ENCODE data around the gene ARRDC1. TPM values are rescaled to one million over a fixed set of nuclear protein-coding genes. Genes with fewer than 3 reads are reported as not detected.

ARRDC1 gene
- total RNA-seq, 1 experiment from 2014 or later, result 77.5 TPM

DNA sequence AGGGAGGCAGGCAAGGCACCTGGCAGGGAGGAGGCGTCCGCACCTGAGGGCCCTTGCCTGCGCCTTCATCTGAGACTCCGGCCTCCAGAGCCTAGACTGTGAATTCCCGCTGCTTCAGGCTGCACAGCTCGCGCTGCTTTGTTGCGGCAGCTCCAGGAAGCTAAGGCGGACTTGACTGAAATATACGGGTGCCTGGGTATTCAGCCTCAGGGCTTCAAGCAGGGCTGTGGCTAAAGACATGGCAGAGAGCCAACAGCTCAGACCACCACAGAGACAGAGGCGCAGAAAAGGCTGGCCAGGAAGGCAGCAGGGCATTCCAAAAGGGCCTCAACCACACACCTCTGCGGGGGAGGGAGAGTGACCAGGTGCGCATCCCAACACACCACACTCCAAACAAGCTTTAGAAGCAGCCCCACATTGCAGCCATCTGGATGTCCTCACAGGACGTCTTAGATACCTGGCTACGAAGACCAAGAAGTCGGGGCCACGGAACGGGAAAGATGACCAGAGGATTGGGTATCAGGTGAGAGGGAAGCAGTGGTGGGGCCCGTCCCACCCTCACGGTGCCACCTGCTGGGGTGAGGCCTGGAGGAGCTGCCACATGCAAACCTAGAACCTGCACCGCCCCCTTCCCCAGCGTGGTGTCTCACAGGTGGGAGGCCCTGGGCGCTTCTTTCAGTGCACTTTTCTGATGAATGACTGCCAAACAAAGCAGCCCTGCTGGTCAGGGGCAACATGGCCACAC is 25.1 kb upstream of the ARRDC1 start:
- TF ChIP-seq EZH2phosphoT487 (IDR thresholded peaks at IDR 0.05; ENCODE audit: borderline replicate concordance, low read length) (no peak), EZH2 (IDR thresholded peaks at IDR 0.05; ENCODE audit: low read length, unreplicated experiment) (no peak)
- TF ChIP-seq, protein P1, sequence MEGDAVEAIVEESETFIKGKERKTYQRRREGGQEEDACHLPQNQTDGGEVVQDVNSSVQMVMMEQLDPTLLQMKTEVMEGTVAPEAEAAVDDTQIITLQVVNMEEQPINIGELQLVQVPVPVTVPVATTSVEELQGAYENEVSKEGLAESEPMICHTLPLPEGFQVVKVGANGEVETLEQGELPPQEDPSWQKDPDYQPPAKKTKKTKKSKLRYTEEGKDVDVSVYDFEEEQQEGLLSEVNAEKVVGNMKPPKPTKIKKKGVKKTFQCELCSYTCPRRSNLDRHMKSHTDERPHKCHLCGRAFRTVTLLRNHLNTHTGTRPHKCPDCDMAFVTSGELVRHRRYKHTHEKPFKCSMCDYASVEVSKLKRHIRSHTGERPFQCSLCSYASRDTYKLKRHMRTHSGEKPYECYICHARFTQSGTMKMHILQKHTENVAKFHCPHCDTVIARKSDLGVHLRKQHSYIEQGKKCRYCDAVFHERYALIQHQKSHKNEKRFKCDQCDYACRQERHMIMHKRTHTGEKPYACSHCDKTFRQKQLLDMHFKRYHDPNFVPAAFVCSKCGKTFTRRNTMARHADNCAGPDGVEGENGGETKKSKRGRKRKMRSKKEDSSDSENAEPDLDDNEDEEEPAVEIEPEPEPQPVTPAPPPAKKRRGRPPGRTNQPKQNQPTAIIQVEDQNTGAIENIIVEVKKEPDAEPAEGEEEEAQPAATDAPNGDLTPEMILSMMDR (conservative IDR thresholded peaks at IDR 0.05; ENCODE audit: low read depth, low read length), result no peak
- ChIA-PET POLR2A (ENCODE audit: unreplicated experiment) (no interaction called here), CTCF (no interaction called here)
- no peak overlapping the region for H2AFZ ChIP-seq (ENCODE audit: low read length)
- H3K4me2 ChIP-seq (ENCODE audit: low read length), result no peak overlapping the region
- DNase-seq (no peak), ATAC-seq (no peak)
- no peaks in the 10 kb centered on the region for H3K9me2 ChIP-seq (replicated peaks; ENCODE audit: low read length)
- no peak overlapping the region for H3K9ac ChIP-seq (ENCODE audit: low read length)
- H3K9me3 ChIP-seq (ENCODE audit: low read length), result no peaks in the 10 kb centered on the region
- no peaks in the 10 kb centered on the region for H3F3A ChIP-seq (ENCODE audit: low read length, unreplicated experiment)
- H4K20me1 ChIP-seq (ENCODE audit: low read length), result 0 out of 2 replicates have a peak, but pooled peaks cover 5% of the 10 kb centered on the region
- peaks cover 33% of the 10 kb centered on the region for H3K79me2 ChIP-seq (ENCODE audit: low read length)
- H3K27ac ChIP-seq (ENCODE audit: low read length), result no peak overlapping the region
- peaks cover 12% of the 10 kb centered on the region; the same call in 1 of the 2 replicates for H3K4me1 ChIP-seq (ENCODE audit: insufficient read depth, low read length)
- H3K36me3 ChIP-seq (ENCODE audit: low read depth, low read length), result peaks cover 7% of the 10 kb centered on the region; the same call in 1 of the 2 replicates
- intact Hi-C loops (cut with micrococcal nuclease), result no loop called here
- no TSS peak for BruUV-seq (replicated peaks)
- no peaks in the 10 kb centered on the region for H3K27me3 ChIP-seq (ENCODE audit: low read length)
- H3K4me3 ChIP-seq (ENCODE audit: low read length), result no peak overlapping the region

DNA sequence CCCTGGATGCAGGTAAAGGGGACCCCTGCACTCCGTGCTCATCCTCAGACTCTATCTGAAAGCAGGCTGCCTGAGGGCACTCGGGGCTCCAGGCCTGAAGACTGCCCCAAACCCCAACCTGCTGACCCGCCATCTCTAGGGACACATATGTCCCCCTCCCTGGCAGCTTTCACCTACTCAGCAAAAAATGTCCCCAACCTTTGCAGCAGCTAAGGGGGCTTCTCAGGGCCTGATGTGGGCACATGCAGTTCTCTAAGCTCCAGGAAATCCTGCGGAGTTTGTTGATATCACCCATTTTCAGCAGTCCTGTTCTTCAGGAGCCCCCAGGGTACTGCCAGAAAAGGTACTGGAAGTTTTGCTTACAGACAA is 24.5 kb upstream of the ARRDC1 start:
- H3K9me3 ChIP-seq (ENCODE audit: low read length), result no peaks in the 10 kb centered on the region
- ATAC-seq (no peak), DNase-seq (no peak)
- peaks cover 27% of the 10 kb centered on the region for H3K79me2 ChIP-seq (ENCODE audit: low read length)
- no peaks in the 10 kb centered on the region for H3K9me2 ChIP-seq (replicated peaks; ENCODE audit: low read length)
- no peaks in the 10 kb centered on the region for H3F3A ChIP-seq (ENCODE audit: low read length, unreplicated experiment)
- peaks cover 2% of the 10 kb centered on the region; the same call in 1 of the 2 replicates for H3K36me3 ChIP-seq (ENCODE audit: low read depth, low read length)
- peaks cover 12% of the 10 kb centered on the region; the same call in 1 of the 2 replicates for H3K4me1 ChIP-seq (ENCODE audit: insufficient read depth, low read length)
- no peak overlapping the region for H2AFZ ChIP-seq (ENCODE audit: low read length)
- POLR2A ChIA-PET (ENCODE audit: unreplicated experiment), result no interaction called here
- no peak overlapping the region for H3K9ac ChIP-seq (ENCODE audit: low read length)
- TF ChIP-seq EZH2 (IDR thresholded peaks at IDR 0.05; ENCODE audit: low read length, unreplicated experiment), result no peak
- no peak for TF ChIP-seq EZH2phosphoT487 (IDR thresholded peaks at IDR 0.05; ENCODE audit: borderline replicate concordance, low read length)
- TF ChIP-seq, protein P1 (conservative IDR thresholded peaks at IDR 0.05; ENCODE audit: low read depth, low read length), result no peak
- BruUV-seq (replicated peaks), result no TSS peak
- H4K20me1 ChIP-seq (ENCODE audit: low read length), result 0 out of 2 replicates have a peak, but pooled peaks cover 5% of the 10 kb centered on the region
- H3K27ac ChIP-seq (ENCODE audit: low read length), result no peak overlapping the region
- intact Hi-C loops (cut with micrococcal nuclease), result no loop called here
- H3K4me2 ChIP-seq (ENCODE audit: low read length), result no peak overlapping the region
- H3K27me3 ChIP-seq (ENCODE audit: low read length), result no peaks in the 10 kb centered on the region
- CTCF ChIA-PET, result no interaction called here
- no peak overlapping the region for H3K4me3 ChIP-seq (ENCODE audit: low read length)
